ENCODE results near the gene SUN1. TPM values are rescaled to one million over a fixed set of nuclear protein-coding genes. Genes with fewer than 3 reads are reported as not detected.
"Not testable (repeated sequence)": the region's sequence is repeated elsewhere in the genome, so short reads cannot be mapped to it uniquely, and the experiment has no call there.

Gene SUN1
- total RNA-seq, 1 donor from 2014 or later: 186 TPM

DNA sequence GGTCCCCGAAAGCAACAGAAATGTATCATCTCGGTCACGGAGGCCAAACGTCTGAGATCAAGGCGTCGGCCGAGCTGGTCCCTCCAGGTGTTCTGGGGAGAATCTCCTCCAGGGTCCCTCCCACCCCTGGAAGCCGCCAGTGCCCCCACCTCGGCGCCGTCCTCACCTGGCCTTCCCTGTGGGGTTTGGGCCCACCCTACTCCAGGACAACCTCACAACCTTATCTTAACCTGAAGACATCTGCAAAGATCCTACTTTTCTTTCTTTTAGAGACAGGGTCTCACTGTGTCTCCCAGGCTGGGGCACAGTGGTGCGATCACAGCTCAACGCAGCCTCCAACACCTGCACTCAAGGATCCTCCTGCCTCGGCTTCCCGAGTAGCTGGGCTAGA lies 88.8 kb downstream of the SUN1 start:
- DNase-seq (no peak), ATAC-seq (no peak)
- intact Hi-C loops (cut with micrococcal nuclease): no loop called here

DNA sequence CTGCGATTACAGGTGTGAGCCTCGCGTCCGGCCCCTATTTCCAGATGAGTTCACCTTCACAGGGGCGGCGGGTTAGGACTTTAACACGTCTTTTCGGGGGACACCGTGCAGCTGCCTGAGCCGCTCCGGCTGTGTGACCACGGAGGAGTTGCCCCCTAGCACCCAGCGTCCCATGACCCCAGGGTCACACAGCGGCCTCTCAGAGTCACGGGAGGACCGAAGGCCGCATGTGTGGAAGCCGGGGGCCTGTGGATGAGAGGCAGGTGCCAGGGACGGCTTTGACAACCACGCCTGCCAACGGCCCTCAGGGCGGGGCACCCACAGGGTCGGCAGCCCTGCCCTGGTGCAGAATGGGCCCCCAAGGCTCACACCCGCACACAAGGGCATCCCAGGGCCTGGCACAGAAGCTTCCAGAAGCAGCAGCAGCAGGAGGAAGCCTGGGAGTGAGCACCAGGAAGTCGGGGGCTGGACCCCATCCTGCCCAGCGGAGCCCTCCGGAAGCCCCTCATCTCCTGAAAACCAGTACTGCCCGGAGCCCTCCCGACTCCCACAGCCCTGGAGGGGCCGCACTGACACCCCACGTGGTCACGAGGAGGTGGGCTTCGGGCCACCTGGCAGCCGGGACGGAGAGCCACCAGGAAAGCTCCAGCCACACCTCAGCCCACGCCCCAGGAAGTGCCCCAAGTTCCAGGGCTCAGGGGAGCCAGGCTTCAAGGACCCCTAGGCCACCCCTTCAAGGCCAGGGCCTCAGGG lies 89.5 kb downstream of the SUN1 start:
- DNase-seq: peak; percentile 35
- intact Hi-C loops (cut with micrococcal nuclease): no loop called here
- ATAC-seq: no peak

DNA sequence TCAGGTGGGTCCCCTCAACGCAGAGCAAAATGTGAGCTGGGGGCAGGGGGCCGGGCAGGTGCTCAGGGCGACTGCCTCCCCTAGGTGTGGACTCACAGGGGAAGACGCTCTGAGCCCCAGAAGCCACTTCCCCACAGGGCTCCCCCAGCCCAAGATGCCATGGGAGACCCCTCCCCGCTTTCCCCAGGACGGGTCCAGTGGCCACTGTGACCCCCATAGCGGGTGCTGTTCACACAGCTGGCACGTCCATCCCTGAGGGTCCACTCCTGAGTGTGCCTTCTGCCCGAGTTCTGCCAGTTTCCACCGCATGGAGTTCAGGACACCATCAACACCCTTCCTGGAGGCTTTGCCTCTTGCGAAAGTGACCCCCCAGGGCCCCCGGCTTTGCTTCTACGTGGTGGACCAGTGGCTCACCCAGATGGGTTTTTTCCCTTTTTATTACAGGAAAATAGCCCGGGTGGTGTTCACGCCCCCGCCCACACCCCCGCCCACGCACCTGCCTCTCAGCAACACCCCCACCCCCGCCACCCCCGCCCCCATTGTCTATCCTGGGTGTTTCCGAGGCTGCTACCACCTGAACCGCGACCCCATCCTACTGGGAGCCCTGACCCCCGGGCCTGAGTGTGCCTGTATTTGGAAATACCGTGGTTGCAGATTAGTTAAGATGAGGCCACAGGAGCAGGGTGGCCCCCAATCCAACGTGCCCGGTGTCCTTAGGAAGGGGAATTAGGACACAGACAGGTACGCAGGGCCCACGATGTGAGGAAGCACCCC lies 90.2 kb downstream of the SUN1 start:
- ATAC-seq (no peak), DNase-seq (peak; percentile 28)
- intact Hi-C loops (cut with micrococcal nuclease): no loop called here

DNA sequence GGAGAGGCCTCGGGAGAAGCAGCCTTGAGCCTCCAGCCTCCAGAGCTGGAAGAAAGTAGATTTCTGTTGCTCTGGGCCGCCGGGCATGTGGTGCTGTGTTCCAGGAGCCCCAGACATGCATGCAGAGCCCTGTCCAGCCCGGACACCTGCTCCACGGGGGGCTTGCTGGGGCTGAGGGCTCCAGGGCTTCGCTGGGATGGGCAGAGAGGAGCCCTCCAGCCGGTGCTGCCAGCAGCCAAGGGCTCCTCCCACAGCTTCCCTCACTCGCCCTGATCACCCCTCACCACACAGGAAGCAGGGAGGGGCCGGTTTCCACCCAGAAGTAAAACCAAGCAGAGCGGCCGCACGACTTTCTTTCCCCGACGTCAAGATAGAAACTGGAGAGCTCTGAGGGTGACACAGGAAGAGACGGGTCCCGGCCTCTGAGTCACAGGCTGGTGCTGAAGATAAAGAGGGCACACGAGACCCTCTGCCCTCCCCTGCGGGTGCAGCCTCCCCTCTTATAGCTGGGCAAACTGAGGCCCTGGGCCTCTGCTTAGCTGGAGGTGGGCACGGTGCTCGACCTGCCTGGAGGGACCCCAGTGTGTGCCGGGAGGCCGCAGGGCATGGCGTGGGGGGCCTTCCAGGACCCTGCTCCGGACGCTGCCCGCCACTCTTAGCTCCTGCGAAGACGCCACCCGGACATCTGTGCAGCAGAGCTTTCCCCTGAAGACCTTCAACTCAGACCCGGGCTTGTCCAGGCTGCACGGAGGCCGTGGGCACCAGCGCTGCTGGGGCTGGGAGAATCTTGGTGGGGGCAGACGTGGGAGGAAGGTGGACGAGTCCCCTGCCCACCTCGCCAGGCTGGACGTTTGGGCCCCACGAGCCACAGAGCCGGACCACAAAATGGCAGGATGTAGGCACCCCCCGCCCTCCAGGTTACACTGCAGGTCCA lies 91.1 kb downstream of the SUN1 start:
- ATAC-seq (peak; percentile 61), DNase-seq (peak; percentile 77)
- intact Hi-C loops (cut with micrococcal nuclease): no loop called here

DNA sequence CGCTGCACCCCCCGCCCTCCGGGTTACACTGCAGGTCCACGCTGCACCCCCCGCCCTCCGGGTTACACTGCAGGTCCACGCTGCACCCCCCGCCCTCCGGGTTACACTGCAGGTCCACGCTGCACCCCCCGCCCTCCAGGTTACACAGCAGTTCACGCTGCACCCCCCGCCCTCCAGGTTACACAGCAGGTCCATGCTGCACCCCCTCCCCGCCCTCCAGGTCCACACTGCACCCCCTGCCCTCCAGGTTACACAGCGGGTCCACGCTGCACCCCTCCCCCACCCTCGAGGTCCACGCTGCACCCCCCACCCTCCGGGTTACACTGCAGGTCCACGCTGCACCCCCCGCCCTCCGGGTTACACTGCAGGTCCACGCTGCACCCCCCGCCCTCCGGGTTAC lies 91.8 kb downstream of the SUN1 start:
- DNase-seq: peak; percentile 30
- intact Hi-C loops (cut with micrococcal nuclease): not testable (repeated sequence)

More for the DNA sequence above, 91.8 kb downstream of the SUN1 start:
- ATAC-seq: not testable (repeated sequence)

Other genes starting within 250 kb of the SUN1 start
- 22.8 TPM for gene DNAAF5, start 105.8 kb upstream of the SUN1 start, total RNA-seq
- gene PRKAR1B, start 105.2 kb upstream of the SUN1 start, total RNA-seq: 16.5 TPM
- gene GET4, start 44.1 kb downstream of the SUN1 start, total RNA-seq: 20.6 TPM
- 10.2 TPM for gene ADAP1, start 122.2 kb downstream of the SUN1 start, total RNA-seq
- 9.6 TPM for gene COX19, start 143.1 kb downstream of the SUN1 start, total RNA-seq
- not detected for gene CYP2W1, start 150.7 kb downstream of the SUN1 start, total RNA-seq
- gene GPR146, start 212.1 kb downstream of the SUN1 start, total RNA-seq: 41.5 TPM

All from left ventricle myocardium superior (tissue), 1 donor.